ENCODE results near the gene NCOA1.

The NCOA1 gene

GRCh38 chr2:24623535-24623934, 132.5 kb downstream of the NCOA1 start:
- Histone ChIP-seq H3K36me3 (ENCODE audit: insufficient read depth, low read length) (no peaks in the 10 kb centered on the region), H3K4me3 (ENCODE audit: low read depth, low read length, poor library complexity, severe bottlenecking) (no peak overlapping the region), H4K20me1 (ENCODE audit: insufficient read depth, low read length) (no peaks in the 10 kb centered on the region), H3K9me3 (ENCODE audit: low read length) (no peaks in the 10 kb centered on the region), H3K79me2 (ENCODE audit: insufficient read depth, low read length) (no peaks in the 10 kb centered on the region), H3F3A (ENCODE audit: insufficient read depth, low read length) (no peaks in the 10 kb centered on the region), H3K9me2 (ENCODE audit: low read depth, low read length) (no peaks in the 10 kb centered on the region), H3K4me1 (ENCODE audit: insufficient read depth, low read length, severe bottlenecking) (no peaks in the 10 kb centered on the region), H3K27ac (ENCODE audit: low read depth, low read length, poor library complexity, severe bottlenecking) (no peak overlapping the region), H2AFZ (ENCODE audit: low read length) (no peak overlapping the region), H3K27me3 (ENCODE audit: insufficient read depth, low read length) (no peaks in the 10 kb centered on the region), H3K4me2 (ENCODE audit: low read length) (no peak overlapping the region), H3K9ac (ENCODE audit: low read length) (no peak overlapping the region)
- no peak for TF ChIP-seq CTCF (IDR thresholded peaks at IDR 0.05; ENCODE audit: low read length)
- no peak for TF ChIP-seq EZH2 (IDR thresholded peaks at IDR 0.05; ENCODE audit: borderline replicate concordance, low read length)

- Histone ChIP-seq H3K27ac (ENCODE audit: low read depth, low read length, poor library complexity, severe bottlenecking) (no peak overlapping the region), H3K4me1 (ENCODE audit: insufficient read depth, low read length, severe bottlenecking) (no peaks in the 10 kb centered on the region), H3K9ac (ENCODE audit: low read length) (no peak overlapping the region), H3K4me3 (ENCODE audit: low read depth, low read length, poor library complexity, severe bottlenecking) (no peak overlapping the region), H3F3A (ENCODE audit: insufficient read depth, low read length) (no peaks in the 10 kb centered on the region), H4K20me1 (ENCODE audit: insufficient read depth, low read length) (no peaks in the 10 kb centered on the region), H3K4me2 (ENCODE audit: low read length) (no peak overlapping the region), H3K9me3 (ENCODE audit: low read length) (no peaks in the 10 kb centered on the region), H3K79me2 (ENCODE audit: insufficient read depth, low read length) (no peaks in the 10 kb centered on the region), H3K27me3 (ENCODE audit: insufficient read depth, low read length) (no peaks in the 10 kb centered on the region), H2AFZ (ENCODE audit: low read length) (no peak overlapping the region), H3K9me2 (ENCODE audit: low read depth, low read length) (no peaks in the 10 kb centered on the region), H3K36me3 (ENCODE audit: insufficient read depth, low read length) (no peaks in the 10 kb centered on the region)
- no peak for TF ChIP-seq EZH2 (IDR thresholded peaks at IDR 0.05; ENCODE audit: borderline replicate concordance, low read length)
- TF ChIP-seq CTCF (IDR thresholded peaks at IDR 0.05; ENCODE audit: low read length), result no peak
Measured at GRCh38 chr2:24625728-24626127, 134.7 kb downstream of the NCOA1 start.

- H3K9me3 ChIP-seq (ENCODE audit: low read length), result no peaks in the 10 kb centered on the region
- no peaks in the 10 kb centered on the region for H3K4me1 ChIP-seq (ENCODE audit: insufficient read depth, low read length, severe bottlenecking)
- no peak overlapping the region for H3K4me3 ChIP-seq (ENCODE audit: low read depth, low read length, poor library complexity, severe bottlenecking)
- H3K27me3 ChIP-seq (ENCODE audit: insufficient read depth, low read length), result no peaks in the 10 kb centered on the region
- no peaks in the 10 kb centered on the region for H3K36me3 ChIP-seq (ENCODE audit: insufficient read depth, low read length)
- H3K4me2 ChIP-seq (ENCODE audit: low read length), result no peak overlapping the region
- no peaks in the 10 kb centered on the region for H4K20me1 ChIP-seq (ENCODE audit: insufficient read depth, low read length)
- no peak overlapping the region for H3K9ac ChIP-seq (ENCODE audit: low read length)
- H3K9me2 ChIP-seq (ENCODE audit: low read depth, low read length), result no peaks in the 10 kb centered on the region
- H3K27ac ChIP-seq (ENCODE audit: low read depth, low read length, poor library complexity, severe bottlenecking), result no peak overlapping the region
- no peaks in the 10 kb centered on the region for H3F3A ChIP-seq (ENCODE audit: insufficient read depth, low read length)
- H2AFZ ChIP-seq (ENCODE audit: low read length), result no peak overlapping the region
- TF ChIP-seq CTCF (IDR thresholded peaks at IDR 0.05; ENCODE audit: low read length), result no peak
- no peak for TF ChIP-seq EZH2 (IDR thresholded peaks at IDR 0.05; ENCODE audit: borderline replicate concordance, low read length)
- H3K79me2 ChIP-seq (ENCODE audit: insufficient read depth, low read length), result no peaks in the 10 kb centered on the region
Measured at GRCh38 chr2:24626131-24626530, 135.1 kb downstream of the NCOA1 start.
